Measurements from ENCODE around the gene ZNF446. TPM values are rescaled to one million over a fixed set of nuclear protein-coding genes. Genes with fewer than 3 reads are reported as not detected.

ZNF446 gene
- total RNA-seq, 4 donors from 2014 or later, result 14.7 to 29.8 (median 22.8) TPM

GRCh38 chr19:58471736-58472135 is 4.4 kb upstream of the ZNF446 start:
- TF ChIP-seq POLR2A (IDR thresholded peaks at IDR 0.05), result no peak
- no peak for DNase-seq (ENCODE audit: low spot score in 2 of 2)
- H3K4me3 ChIP-seq (ENCODE audit: low read depth, poor library complexity, severe bottlenecking), result no peak overlapping the region
- intact Hi-C loops (cut with DNase I; ENCODE audit: low total_unique reads), result no loop called here
- 95 to 96% methylated on average over 35 to 36 of the region's 39 CpGs for WGBS, 2 donors

GRCh38 chr19:58473775-58474174 is 2.4 kb upstream of the ZNF446 start:
- TF ChIP-seq CTCF (IDR thresholded peaks at IDR 0.05) (no peak), POLR2A (IDR thresholded peaks at IDR 0.05) (no peak)
- no peak overlapping the region for H3K4me3 ChIP-seq (ENCODE audit: low read depth, poor library complexity, severe bottlenecking)
- intact Hi-C loops (cut with DNase I; ENCODE audit: low total_unique reads), result no loop called here
- no peak for DNase-seq (ENCODE audit: low spot score in 2 of 2)

GRCh38 chr19:58474291-58474996 is 1.7 kb upstream of the ZNF446 start:
- WGBS, 2 donors, result 83% methylated on average over 12 of the region's 12 CpGs
- TF ChIP-seq POLR2A (IDR thresholded peaks at IDR 0.05) (no peak), CTCF (IDR thresholded peaks at IDR 0.05) (no peak)
- no peak for DNase-seq (ENCODE audit: low spot score in 2 of 2)
- H3K4me3 ChIP-seq (ENCODE audit: low read depth, poor library complexity, severe bottlenecking), result no peak overlapping the region
- intact Hi-C loops (cut with DNase I; ENCODE audit: low total_unique reads), result no loop called here

GRCh38 chr19:58474997-58475713 is 997 bp upstream of the ZNF446 start:
- TF ChIP-seq CTCF (IDR thresholded peaks at IDR 0.05) (no peak), POLR2A (IDR thresholded peaks at IDR 0.05) (no peak)
- 22 to 30% methylated on average over 21 to 27 of the region's 27 CpGs for WGBS, 2 donors
- H3K4me3 ChIP-seq (ENCODE audit: low read depth, poor library complexity, severe bottlenecking), result peak overlapping the region; percentile 34
- no peak for DNase-seq (ENCODE audit: low spot score in 2 of 2)
- intact Hi-C loops (cut with DNase I; ENCODE audit: low total_unique reads), result no loop called here

GRCh38 chr19:58476498-58477015 is 405 bp downstream of the ZNF446 start:
- no peak for TF ChIP-seq CTCF (IDR thresholded peaks at IDR 0.05)
- DNase-seq (ENCODE audit: low spot score in 2 of 2), result no peak
- peak overlapping the region; percentile 34 for H3K4me3 ChIP-seq (ENCODE audit: low read depth, poor library complexity, severe bottlenecking)
- 4% methylated on average over 27 of the region's 27 CpGs for WGBS, 2 donors
- intact Hi-C loops (cut with DNase I; ENCODE audit: low total_unique reads), result no loop called here

GRCh38 chr19:58477130-58477529 is 978 bp downstream of the ZNF446 start:
- H3K4me3 ChIP-seq (ENCODE audit: low read depth, poor library complexity, severe bottlenecking), result no peak overlapping the region
- intact Hi-C loops (cut with DNase I; ENCODE audit: low total_unique reads), result no loop called here
- DNase-seq (ENCODE audit: low spot score in 2 of 2), result no peak
- no peak for TF ChIP-seq POLR2A (IDR thresholded peaks at IDR 0.05)
- TF ChIP-seq CTCF (IDR thresholded peaks at IDR 0.05), result no peak
- WGBS, 2 donors, result 83 to 88% methylated on average over 11 to 15 of the region's 15 CpGs
